Iris pigment epithelial cell (primary cell): ENCODE measurements around the gene EHD1.

Experiments used
- DNase-seq: peaks from one replicate; pipeline ENCODE4 v3.0.0-alpha.2; 2011; ENCODE audit warnings: low read depth

The EHD1 gene

DNA sequence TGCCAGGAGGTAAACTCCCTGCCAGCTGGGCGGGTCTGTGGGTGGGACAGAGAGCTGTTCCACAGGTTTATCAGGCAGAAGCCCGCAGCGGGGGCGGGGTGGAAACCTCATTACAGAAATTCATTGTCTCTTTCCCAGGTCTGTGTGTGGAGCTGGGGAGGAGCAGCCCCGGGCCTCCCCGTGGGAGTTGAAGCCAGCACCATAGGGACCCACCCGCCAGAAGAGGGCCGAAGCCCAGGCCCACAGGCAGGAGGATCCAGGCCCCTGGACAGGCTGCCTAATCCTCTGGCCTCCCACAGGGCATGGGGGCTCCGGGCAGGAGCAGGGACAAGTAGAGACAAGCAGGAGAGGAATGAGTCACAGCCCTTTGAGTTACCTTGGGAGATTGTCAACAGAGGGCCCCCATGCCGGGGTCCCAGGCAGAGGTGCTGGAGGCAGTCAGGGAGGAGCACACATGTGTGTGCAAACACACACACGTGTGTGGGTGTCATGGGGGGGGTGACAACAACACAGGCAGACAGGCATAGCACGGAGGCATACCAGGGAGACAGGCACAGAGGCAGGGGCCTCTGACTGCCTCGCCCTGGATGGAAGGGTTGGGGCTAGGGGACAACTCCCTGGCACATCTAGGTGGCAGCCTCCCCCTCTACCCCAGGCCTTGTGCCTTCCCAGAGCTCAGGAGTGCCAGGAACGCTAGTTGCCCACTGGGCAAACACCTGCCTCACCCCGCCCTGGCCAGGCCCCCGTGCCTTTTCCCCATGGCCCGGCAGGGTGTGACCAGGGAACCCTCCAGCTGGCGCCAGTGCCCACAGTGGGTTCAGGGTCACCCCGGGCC is 35.4 kb downstream of the EHD1 start:
- no peak for DNase-seq

DNA sequence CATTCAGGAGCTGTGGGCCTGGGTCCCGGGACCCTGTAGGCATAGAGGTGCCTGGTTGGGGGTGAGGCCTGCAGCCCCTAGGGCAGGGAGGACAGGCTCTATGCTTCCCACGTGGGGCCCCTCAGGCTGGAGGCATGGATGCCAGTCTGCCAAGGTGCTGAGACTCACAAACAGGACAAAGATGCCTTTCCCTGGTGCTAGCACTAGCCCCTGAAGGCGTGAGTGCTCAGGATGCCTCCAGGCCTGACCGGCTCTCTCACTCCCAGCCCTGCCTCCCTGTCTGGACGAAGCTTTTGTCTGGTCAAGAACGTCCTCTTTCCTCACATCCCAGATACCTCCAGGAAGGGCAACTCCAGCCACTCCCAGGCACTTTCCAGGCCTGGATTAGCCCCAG is 36.1 kb downstream of the EHD1 start:
- no peak for DNase-seq

DNA sequence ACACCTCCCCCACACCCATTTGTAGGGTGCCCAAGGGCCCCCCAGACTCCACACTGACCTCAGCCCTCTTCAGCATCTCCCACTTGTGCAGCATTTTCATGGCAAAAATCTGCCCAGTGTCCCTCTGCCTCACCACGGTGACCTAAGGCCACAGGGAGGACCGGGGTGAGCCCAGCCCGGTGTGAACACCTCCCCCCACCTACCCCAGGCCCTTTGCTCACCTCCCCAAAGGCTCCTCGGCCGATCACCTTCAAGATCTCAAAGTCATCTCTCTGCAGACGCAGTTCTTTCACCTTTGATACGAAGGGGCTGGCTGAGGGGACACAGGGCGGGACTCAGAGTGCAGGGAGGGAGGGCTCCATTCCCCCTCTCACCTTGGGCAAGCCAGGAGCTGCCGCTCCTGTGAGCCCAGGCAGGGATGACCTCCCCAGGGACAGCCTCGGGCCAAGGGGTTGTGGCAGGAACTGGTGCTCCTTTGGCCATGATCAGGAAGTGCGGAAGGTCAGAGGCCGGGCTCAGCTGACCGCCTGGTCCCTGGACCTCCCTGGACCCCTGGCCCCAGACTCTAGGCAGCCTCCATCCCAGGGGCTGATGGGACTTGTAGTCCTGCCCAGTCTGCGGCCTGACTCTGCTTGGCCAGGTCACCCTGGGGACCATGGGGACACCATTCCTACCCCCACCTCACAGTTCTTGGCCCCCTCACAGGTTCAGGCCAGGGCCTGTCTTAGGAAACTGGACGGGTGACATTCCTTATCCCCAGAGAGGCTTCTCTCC is 36.6 kb downstream of the EHD1 start:
- DNase-seq = no peak

DNA sequence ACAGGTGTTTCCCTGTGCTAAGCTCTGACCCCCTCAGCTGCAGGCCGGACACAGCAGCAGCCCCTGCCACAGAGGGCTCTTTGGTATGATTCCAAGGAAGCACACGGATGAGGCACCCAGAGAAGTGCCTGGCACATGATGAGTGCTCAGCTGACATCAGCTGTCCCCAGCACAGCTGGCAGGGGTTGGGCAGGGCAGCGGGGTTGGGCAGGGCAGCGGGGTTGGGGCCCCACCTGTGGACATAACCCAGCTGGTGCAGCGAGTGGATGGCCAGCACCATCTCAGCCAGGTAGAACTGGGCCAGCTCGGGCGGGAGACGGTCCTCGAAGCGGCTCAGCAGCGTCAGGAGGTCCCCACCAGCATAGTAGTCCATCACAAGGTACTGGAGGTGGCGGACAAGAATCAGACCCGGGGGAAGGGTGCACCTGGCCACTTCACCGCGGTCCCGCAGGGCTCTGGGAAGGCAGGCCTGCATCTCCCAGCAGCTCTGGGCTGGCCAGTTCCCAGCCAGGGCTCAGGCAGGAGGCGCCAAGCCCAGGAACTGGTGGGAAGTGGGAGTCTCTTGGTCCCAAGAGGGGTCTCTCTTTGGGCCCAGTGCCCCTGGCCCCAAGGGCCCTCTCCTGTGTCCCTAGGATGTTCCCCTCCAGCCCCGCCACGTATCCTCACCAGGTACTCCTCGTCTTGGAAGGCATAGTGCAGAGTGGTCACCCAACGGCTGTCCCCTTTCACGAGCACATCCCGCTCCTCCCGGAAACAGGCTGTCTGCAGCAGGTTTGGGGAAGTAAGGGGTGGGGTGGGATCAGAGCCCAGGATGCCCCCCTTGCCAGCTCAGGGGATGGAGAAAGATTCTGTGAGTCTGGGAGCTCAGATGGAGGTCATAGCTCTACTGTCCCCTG is 38.3 kb downstream of the EHD1 start:
- DNase-seq = no peak

DNA sequence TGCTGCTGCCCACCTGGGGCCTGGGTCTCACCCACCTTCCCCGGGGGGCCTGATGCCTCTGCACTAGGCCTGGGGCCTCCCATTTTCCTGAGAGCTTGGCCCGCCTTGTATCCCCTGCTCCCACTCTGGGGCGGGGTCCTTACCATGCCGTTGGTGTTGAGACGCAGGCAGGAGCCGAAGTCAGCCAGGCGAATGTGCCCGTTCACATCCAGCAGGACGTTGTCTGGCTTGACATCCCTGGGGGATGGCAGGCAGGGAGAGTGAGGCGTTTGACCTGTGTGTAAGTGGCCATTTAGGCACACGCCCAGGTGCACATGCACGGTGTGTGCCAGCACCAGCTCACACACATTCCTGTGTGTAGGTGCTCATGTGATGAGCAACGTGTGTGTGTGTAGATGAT is 39.1 kb downstream of the EHD1 start:
- DNase-seq = no peak

DNA sequence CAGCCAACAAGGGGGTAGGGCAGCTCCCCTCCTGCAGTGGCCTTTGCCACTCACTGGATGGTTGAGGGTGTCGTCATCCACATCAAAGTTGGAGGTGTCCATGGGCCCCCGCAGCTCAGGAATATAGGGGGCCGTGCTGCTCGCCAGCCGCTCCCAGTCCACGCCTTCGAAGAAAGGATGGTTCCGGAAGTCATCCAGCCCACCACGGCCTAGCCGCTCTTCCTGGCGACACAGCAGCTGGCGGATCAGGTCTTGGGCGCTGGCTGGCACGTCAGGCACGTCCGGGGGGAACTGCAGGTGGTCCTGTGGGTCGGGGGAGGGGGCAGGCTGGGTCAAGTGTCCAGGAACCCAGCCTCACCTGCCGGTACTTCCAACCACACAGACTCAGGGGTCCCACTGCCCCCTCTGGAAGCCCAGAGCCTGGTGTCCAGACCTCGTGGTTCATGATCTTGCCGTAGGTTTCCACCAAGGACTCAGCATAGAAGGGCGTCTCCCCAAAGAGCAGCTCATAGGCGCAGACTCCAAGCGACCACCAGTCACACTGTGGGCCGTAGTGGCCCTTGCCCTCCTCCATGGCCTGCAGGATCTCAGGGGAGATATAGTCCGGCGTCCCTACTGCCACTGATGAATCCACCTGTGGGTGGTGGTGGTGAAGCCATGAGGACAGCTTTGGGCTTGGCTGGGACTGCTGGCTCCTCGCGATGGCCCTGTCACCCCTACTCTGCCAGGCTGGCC is 39.7 kb downstream of the EHD1 start:
- no peak for DNase-seq

DNA sequence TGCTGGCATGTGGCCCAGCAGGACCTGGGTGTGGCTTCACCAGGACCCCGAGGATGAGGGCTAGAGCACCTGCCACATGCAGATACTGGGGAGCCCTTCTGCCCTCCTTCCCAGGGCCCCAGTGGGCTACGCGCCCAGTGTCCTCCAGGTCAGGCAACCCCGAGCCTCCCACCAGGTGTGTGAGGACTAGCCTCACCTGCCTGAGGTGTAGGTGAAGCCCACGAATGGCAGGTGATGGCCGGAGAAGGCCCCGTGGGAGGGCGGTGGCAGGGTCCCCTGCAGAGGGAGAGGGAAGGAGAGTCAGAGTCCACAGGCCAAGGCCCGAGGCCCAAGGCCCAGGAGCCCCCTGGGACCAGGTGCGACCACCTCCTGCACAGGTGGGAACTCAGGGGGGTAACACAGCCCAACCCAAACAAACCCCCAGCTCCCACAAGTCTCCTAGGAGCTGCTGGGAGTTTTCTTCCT is 40.5 kb downstream of the EHD1 start:
- no peak for DNase-seq

DNA sequence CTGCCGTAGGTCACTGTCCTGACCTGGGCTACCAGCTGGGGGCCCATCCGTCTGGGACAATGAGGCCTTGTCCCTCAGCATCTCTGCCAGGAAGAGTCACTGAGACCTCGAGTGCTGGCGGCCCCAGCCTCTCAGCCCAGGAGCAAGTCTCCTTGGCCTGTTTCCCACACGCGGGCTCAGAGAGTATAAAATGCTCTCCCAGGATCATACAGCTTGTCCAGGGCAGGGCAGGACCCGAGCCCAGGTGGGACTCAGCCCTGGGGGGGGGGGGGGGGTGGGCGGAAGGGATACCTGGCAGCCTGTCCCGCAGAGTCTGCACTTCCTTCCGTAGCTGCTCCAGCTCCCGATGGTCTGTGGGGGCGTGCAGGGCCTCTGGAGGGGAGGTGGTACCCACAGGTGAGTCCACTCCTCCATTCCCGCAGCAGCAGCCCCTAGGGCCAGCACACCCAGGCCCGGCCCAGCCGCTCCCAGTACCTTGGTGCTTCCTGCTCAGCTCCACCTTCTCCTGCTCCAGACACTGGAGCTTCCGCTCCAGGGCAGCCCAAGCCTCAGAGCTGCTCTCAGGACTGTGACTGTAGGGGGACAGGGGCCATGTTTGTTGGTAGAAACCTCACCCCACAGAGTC is 41.9 kb downstream of the EHD1 start:
- DNase-seq = no peak

DNA sequence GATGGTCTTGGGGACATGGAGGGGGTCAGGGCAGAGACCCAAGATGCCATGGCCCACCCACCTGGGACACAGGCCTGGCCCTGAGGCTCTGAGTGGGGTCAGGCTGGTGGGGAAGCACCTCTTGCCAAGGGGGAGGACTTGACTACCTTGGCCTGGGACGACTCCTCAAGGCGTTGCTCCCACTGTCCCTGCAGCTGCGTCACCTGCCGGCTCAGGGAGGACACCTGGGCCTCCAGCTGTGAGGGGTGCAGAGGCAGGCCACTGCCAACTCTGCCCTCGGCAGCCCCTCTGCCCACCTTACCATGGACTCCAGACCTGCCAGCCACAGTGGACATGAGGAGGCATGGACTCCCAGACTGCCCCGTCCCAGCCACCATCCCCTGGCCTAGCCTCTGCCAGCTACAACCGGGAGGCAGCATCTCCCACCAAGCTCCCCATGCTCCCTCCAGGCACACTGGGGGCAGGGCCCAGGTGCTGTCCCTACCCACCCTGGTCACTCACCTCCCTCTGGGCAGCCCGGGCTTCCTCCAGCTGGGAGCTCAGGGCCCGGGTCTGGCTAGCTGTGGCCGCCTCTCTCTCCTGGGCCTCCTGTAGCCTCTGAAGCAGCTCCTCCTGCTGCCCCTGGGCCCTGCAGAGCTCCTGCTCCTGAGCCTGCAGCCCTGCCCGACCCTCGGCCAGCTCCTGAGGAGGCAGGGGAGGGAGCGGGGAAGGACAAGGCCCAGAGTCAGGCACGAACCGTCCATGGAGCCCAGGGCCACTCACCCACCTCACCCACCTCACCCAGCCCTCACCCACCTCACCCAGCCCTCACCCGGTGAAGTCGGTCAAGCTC is 42.6 kb downstream of the EHD1 start:
- no peak for DNase-seq

DNA sequence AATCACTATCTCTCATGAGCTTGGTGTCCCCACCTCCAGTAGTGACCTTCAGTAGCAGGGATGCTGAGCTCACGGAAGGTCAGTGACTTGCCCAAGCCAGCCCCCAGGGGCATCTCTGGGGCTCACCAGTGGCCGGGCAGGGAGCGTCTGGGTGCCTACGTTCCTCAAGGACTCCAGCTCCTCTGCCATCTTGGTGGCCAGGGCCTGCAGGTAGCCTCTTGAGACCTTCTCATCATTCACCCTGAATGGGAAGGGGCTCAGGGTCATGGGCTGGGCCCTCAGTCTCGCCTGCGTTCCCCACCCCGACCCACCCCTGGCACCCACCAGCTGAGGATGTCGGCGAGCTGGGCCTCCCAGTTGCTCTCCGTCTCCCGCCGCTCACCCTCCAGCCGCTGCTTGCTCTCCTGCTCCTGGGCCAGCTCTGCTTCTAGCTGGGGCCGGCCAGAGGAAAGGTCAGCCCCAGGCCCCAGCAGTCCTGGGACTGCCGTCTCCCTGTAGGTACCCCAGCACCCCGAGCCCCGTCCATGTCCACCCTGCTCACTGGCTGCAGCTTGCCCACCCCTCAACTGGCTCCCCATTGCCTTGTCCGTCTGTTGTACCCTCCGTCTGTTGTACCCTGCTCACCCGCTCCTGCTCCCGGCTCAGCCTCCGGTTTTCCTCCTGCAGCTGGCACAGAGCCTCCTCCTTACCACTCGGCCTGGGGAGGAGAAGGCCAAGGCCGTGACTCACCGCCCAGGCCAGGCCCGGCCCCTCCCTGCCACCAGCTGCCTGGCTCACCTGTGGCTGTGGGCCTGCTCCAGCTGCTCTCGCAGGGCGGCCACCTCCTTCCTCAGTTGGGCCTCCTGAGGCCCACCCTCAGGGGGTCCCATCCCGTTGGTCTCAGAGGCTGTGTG is 43.5 kb downstream of the EHD1 start:
- peak; percentile 20 for DNase-seq

DNA sequence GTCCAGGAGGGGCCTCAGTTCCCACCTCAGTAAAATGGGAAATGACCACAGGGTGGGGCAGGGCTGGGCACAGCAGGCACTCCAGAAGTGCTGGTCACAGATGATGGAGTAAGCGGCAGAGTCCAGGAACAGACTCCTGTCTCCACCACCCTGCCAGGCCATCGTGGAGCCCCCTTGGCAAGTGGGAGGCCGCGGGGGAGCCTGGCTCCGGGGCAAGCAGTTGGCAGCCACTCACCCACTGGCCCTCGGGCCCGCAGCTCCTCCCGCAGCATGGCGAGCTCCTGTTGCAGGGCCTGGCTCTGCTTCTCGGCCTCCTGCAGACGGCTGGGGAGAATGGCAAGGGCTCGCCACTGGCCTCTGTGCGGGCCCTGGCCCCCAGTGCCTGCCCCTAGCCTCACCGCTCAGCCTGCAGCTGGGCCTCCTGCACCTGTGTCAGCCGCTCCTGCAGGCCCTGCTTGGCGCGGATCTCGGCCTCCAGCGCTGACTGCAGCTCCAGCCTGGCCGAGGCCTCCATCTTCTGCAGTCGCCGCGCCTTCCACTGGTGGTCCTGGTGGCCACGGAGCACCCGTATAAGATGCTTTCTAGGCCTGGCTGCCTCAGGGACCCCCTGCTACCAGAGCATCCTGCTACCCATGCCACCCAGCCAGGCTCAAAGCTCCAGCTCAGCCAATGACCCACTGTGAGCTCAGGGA is 44.2 kb downstream of the EHD1 start:
- DNase-seq = no peak

DNA sequence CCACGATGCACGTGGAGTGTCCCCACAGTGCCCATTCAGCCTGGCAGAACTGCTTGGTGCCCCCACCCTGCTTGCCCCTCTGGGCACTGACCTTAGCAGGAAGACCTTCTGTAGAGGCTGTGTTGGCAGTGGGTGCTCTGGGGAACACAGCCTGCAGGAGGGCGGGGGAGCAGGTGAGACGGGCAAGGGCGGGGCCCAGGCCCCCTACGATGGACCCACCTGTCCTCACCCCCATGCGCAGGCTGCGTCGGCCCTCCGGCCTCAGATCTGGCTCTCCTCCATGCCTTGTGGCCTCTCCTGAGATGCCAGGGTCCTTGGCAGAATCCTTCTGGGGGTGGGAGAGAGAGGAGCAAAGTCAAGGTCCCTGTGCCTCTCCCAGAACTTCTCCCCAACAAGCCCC is 44.9 kb downstream of the EHD1 start:
- DNase-seq = no peak

DNA sequence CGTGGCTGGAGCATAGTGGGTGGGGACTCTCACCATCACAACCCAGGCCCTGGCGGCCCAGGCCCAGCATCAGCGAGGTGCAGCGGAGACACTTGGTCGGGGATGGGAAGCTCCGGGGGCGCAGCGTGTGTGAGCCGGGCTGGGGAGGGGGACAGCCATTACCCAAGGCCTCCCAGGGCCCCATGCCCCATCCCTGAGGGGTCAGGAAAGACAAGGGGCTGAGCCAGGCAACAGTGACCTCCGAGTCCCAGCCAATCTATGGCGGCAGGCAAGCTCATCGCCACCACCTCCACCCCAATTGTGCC is 45.3 kb downstream of the EHD1 start:
- no peak for DNase-seq

DNA sequence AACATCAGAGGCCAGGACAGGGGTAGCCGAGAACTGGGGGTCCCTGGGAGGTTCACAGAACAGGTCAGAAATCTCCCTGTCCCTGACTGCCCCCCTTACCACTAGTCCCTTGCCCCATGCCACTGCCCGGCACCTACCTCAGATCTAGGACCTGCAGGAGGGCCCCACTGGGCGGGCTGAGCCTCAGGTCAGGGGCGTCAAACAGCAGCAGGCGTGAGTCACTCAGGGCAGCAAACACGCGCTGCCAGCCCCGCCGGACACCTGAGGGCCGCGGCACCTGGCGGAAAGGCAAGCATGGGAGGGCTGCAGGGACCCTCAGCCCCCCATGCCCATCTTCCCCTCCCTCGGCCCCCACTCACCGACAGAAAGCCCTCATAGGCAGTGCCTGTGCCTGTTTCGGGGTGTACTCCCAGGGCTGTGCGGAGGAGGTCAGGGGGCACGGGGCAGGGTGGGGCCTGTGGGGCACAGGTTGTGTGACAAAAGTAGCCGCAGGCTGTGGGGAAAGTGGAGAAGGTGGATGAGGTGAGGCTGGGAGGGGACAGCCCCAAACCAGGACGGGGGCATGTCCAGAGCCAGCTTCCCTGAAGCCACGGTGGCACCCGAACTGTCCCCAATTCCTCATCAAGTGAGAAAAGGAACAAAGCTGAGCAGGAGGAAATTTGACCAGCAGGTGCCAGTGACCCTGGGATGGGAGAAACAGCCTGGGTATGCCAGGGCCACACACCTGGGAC is 45.8 kb downstream of the EHD1 start:
- DNase-seq = no peak

DNA sequence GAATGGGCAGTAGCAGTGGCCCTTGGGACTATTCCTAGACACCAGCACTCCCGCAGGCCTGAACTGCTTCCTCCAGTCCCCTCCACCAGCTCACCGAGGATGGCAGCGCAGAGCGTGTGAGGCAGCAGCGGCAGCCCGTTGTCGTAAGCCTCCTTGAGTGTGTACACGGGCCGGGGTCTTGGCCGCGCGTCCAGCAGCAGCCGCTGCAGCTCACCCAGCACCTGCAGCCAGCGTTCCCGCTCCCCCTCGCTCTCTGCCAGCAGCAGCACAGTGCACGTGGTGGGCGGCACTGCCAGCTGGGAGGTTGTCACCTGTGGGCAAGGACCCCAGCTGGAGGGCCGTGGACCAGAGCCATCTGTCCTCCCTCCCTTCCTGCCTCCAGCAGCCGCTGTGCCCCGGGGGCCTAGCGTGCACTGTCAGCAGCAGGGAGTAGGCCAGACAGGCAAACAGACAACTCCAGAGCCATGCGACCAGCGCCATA is 47.0 kb downstream of the EHD1 start:
- DNase-seq = no peak

DNA sequence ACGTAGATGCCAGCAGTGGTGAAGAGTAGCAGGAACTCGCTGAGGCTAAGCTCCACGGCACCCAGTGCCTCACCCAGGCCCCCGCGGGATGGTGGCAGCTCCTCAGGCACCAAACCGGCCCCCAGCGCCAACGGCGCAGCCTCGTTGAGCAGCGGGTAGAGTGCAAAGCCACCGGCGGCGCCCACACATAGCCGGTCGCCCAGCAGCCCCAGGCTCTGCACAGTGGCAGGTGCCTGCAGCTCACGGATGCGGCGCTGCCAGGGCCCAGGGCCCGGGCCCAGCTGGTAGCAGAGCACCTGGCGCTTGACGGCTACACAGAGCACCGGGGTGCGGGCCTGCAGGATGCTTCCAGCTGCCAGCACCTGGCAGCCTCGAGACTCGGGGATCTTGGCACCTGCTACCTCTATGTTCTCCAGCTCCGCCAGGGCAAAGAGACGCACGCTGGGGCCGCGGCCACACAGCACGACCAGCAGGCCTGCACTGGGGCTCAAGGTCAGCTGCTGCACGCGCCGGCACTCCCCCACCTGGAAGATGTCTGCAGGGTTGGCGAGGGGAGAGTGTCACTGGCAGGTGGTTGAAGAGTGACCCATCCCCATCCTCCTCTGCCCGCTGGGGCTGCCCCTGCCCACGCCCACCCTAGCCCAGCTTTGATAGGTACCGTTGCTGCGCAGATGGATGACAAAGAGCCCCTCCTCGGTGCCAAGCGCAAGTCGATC is 48.7 kb downstream of the EHD1 start:
- DNase-seq = no peak

DNA sequence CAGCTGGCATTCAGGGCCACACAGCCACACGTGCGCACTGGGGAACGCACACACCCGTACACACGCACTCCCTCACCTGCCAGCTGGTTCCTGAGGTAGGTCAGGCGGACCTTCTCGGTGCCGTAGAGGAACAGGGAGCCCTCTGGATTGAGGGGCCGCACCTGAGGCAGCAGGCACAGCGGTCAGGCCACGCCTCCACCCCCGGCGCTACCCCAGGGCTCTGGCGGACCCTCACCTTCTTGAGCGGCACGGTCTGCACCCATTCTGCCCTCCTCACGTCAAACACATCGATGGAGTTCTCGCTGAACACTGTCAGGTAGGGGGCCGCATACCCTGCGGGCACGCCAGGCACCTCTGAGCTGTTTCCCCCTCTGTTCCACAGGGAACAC is 51.0 kb downstream of the EHD1 start:
- no peak for DNase-seq
